GM20000 (cell line): ENCODE measurements around the gene CDK14.

Experiments
- DNase-seq: peaks from one replicate; pipeline ENCODE4 v3.0.0; 2012; ENCODE audit warnings: low spot score
- TF ChIP-seq, protein P1 (sequence below): IDR thresholded peaks from 2 replicates; pipeline ENCODE4 v1.5.1; 2012; ENCODE audit warnings: mild to moderate bottlenecking, control low read depth; ENCODE audit errors: extremely low read depth, missing control alignments

Gene CDK14

DNA sequence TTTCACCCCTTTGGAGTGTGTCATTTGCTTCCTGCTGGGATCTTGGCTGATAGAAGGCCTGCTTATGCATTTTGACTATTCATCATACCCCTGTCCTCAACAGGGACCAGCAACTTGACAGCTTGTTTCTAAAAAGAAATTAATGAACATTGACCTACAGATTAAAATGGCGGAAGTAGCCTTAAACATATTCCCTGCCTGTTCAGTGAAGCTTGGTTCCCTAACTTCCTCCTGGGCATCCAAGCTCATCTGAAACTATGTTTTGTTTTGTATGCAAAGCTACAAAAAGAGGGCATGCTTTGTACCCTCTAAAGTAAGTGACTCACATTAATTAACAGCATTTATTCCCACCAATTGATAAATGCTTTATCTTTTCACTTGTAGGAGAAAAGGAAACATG lies 26.8 kb upstream of the CDK14 start:
- DNase-seq, result no peak
- TF ChIP-seq, protein P1, sequence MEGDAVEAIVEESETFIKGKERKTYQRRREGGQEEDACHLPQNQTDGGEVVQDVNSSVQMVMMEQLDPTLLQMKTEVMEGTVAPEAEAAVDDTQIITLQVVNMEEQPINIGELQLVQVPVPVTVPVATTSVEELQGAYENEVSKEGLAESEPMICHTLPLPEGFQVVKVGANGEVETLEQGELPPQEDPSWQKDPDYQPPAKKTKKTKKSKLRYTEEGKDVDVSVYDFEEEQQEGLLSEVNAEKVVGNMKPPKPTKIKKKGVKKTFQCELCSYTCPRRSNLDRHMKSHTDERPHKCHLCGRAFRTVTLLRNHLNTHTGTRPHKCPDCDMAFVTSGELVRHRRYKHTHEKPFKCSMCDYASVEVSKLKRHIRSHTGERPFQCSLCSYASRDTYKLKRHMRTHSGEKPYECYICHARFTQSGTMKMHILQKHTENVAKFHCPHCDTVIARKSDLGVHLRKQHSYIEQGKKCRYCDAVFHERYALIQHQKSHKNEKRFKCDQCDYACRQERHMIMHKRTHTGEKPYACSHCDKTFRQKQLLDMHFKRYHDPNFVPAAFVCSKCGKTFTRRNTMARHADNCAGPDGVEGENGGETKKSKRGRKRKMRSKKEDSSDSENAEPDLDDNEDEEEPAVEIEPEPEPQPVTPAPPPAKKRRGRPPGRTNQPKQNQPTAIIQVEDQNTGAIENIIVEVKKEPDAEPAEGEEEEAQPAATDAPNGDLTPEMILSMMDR, result no peak

DNA sequence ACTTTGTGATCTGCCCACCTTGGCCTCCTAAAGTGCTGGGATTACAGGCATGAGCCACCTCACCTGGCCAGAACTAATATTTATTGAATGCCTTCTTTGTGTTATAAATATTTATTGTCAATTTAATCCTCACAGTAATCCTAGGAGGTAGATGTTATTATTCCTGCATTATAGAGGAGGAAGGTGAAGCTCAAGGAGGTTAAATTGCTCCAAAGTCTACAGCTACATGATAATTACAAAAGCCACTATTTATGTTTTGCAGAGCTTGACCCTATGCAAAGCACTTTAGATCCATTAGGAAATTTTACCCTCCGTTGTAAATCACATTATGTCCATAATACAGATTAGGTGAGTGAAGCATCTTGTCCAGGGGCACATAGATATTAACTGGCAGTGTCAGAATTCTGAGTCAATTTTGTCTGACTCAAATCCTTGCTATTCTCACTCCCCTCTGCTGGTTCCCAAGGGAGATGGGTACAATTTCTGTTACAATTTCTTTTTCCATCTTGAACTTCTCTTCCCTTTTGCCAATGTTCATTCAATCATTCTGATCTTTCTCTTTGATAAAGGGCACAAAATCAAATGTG lies 25.7 kb upstream of the CDK14 start:
- TF ChIP-seq, protein P1, result no peak
- no peak for DNase-seq

DNA sequence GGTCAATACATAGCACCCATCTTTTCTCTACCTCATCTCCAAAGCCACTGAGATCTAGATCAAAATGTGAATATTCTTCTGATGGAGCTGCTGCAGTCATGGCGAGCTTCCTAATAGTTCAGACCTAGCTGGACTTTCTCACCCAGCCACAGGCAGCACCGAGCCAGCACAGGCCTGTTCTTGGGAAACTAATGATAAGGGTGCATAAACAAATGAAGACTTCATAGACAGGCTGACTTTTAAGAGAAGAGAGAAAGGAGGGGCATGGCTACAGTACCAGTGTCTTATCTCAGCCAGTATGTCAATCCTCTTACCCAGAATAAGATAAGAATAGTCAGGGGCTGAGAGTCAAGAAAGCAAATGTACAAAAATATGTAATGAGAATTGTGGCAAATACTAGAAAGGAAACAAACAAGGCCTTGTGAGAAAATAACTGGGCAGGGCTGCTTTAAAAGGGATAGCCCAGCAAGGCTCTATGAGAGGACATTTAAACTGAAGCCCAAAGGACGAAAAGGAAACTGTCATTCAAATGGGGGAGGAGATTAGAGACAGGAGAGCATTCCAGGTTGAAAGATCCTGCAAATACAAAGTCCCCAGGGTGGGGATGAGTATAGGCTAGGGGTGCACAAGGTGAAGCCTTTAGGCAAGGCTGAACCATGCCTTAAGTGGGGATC lies 21.8 kb upstream of the CDK14 start:
- no peak for DNase-seq
- TF ChIP-seq, protein P1, result no peak

DNA sequence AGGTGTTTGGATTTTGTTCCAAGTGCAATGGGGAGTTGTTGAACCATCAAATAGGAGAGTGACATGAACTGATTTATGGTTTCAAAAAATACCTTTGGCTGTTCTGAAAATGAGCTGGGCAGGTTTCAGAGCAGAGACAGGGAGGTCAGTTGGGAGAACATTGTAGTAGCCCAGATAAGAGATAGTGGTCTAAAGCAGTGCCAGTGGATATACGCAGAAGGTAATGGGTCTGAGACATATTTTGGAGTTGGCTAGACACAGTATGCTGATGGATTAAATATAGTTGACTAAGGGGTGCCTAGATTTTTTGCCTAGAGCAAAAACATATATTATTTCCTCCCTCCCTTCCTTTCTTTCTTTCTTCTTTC lies 21.3 kb upstream of the CDK14 start:
- TF ChIP-seq, protein P1, result no peak
- DNase-seq, result no peak

DNA sequence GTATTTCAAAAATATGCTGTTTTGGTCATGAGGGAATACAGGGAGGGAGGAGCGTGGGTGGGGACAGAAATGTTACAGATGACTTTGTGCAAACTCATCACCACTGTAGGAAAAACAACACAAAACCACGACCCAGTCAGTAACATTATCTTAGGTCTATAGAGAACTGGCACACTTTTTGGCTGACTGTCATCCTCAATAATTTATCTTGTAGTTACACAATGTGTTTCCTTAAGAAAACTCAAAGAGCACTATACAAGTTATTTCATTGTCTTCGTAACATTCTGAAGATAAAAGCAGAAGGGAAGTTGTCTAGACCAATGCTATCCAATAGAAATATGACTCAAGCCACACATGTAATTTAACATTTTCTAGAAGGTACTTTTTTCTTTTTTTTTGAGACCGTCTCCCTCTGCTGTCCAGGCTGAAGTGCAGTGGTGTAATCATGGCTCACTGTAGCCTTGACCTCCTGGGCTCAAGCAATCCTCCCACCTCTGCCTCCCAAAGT lies 16.9 kb upstream of the CDK14 start:
- no peak for DNase-seq

DNA sequence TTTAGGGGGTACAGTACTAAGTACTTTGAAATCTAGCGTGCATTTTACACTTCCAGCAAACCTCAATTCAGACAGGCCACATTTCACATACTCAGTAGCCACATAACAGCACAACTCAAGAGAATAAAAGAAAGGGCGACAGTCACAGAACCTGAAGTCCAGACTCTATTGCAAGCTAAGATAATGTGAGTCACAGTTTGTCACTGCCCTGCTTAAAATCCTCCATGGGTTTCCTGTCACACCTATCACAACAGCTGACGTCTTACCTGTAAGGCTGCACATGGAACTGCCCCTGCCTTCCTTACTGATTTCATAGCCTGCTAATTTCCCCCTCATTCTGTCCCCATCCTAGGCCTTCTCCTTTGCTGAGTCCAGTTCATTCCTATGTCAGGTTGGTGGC lies 16.1 kb upstream of the CDK14 start:
- DNase-seq, result no peak
- TF ChIP-seq, protein P1, result no peak

More for the DNA sequence above, 16.9 kb upstream of the CDK14 start:
- TF ChIP-seq, protein P1, result no peak

DNA sequence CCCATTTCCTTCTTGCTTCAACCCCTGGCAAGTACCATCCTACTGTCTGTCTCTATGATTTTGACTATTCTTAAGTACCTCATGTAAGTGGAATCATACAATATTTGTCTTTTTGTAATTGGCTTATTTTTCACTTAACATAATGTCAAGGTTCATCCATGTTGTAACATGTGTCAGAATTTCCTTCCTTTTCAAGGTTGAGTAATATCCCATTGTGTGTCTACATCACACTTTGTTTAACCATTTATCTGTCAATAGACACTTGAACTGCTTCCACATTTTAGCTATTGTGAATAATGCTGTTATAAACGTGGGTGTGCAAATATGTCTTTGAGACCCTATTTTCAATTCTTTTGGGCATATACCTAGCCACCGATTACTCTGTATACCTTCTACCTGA lies 14.0 kb upstream of the CDK14 start:
- TF ChIP-seq, protein P1, result no peak
- no peak for DNase-seq
